Amniotic stem cell (primary cell): Measurements from ENCODE around the gene TAS2R5.
"Not testable (repeated sequence)": the region's sequence is repeated elsewhere in the genome, so short reads cannot be mapped to it uniquely, and the experiment has no call there.

Experiments
- DNase-seq: peaks from one replicate; lab custom pipeline; 2025; lab: John Stamatoyannopoulos, UW

The TAS2R5 gene

GRCh38 chr7:141789917-141790316 is at the start of gene TAS2R5:
TSS of gene TAS2R5 (plus strand) at chr7:141790217. CDS start at chr7:141790362, 145 bp downstream.
- no peak for DNase-seq

GRCh38 chr7:141742229-141742628 is 47.8 kb upstream of the TAS2R5 start:
- DNase-seq: no peak

GRCh38 chr7:141744131-141744530 is 45.9 kb upstream of the TAS2R5 start:
- DNase-seq: no peak

- DNase-seq: no peak
Observed at GRCh38 chr7:141748396-141748795, 41.6 kb upstream of the TAS2R5 start.

GRCh38 chr7:141751904-141752303 is 38.1 kb upstream of the TAS2R5 start:
- not testable (repeated sequence) for DNase-seq

GRCh38 chr7:141752634-141753033 is 37.4 kb upstream of the TAS2R5 start:
- DNase-seq: no peak

- no peak for DNase-seq
Observed at GRCh38 chr7:141754939-141755338, 35.1 kb upstream of the TAS2R5 start.

- no peak for DNase-seq
Observed at GRCh38 chr7:141763797-141764196, 26.2 kb upstream of the TAS2R5 start, which contains the start of gene TAS2R3. TSS of gene TAS2R3 (plus strand) at chr7:141764097. CDS start at chr7:141764159, 62 bp downstream.

GRCh38 chr7:141770083-141770583 is 19.9 kb upstream of the TAS2R5 start:
- not testable (repeated sequence) for DNase-seq

GRCh38 chr7:141776374-141776773 is 13.6 kb upstream of the TAS2R5 start, which contains the start of gene TAS2R4:
TSS of gene TAS2R4 (plus strand) at chr7:141776674. CDS start at chr7:141778489, 1,815 bp downstream.
- no peak for DNase-seq

- peak; percentile 7 for DNase-seq
Observed at GRCh38 chr7:141785706-141786552, 4.1 kb upstream of the TAS2R5 start.

GRCh38 chr7:141788296-141788695 is 1.7 kb upstream of the TAS2R5 start:
- DNase-seq: no peak

GRCh38 chr7:141792526-141792925 is 2.5 kb downstream of the TAS2R5 start:
- DNase-seq: no peak

GRCh38 chr7:141820067-141820466 is 30.1 kb downstream of the TAS2R5 start:
- no peak for DNase-seq

- not testable (repeated sequence) for DNase-seq
Observed at GRCh38 chr7:141822432-141822831, 32.4 kb downstream of the TAS2R5 start.

GRCh38 chr7:141837683-141838082 is 47.7 kb downstream of the TAS2R5 start:
- DNase-seq: no peak

GRCh38 chr7:141838581-141838980 is 48.6 kb downstream of the TAS2R5 start:
- DNase-seq: no peak

GRCh38 chr7:141839256-141839655 is 49.2 kb downstream of the TAS2R5 start:
- no peak for DNase-seq

GRCh38 chr7:141840708-141841107 is 50.7 kb downstream of the TAS2R5 start:
- DNase-seq: no peak
